ENCODE results near the gene HNRNPK.
A peak's percentile ranks its signal among the peaks of the same experiment; 100 is the strongest.

HNRNPK gene

GRCh38 chr9:83964973-83965349, 15.1 kb downstream of the HNRNPK start:
- TF ChIP-seq POLR2AphosphoS5 (IDR thresholded peaks at IDR 0.05; ENCODE audit: low read depth, low read length) (0 out of 2 replicates have a peak, but pooled peaks have one; percentile 6), FOXP2 (optimal IDR thresholded peaks at IDR 0.05; ENCODE audit: borderline replicate concordance, extremely low read depth, extremely low read length, insufficient read depth) (no peak)

GRCh38 chr9:83962165-83962564, 17.9 kb downstream of the HNRNPK start:
- TF ChIP-seq TAF1 (IDR thresholded peaks at IDR 0.05; ENCODE audit: borderline replicate concordance, insufficient read depth, low read length), result no peak
- TF ChIP-seq FOXP2 (optimal IDR thresholded peaks at IDR 0.05; ENCODE audit: borderline replicate concordance, extremely low read depth, extremely low read length, insufficient read depth), result no peak
- TF ChIP-seq REST (IDR thresholded peaks at IDR 0.05; ENCODE audit: insufficient read depth in 1 of 2, low read depth in 2 of 2, low read length in 2 of 2), result no peak
- TF ChIP-seq POLR2AphosphoS5 (IDR thresholded peaks at IDR 0.05; ENCODE audit: low read depth, low read length), result no peak
- no peak for TF ChIP-seq SIN3A (IDR thresholded peaks at IDR 0.05; ENCODE audit: borderline replicate concordance, insufficient read depth, low read length)

GRCh38 chr9:83960991-83961390, 19.0 kb downstream of the HNRNPK start:
- TF ChIP-seq REST (IDR thresholded peaks at IDR 0.05; ENCODE audit: insufficient read depth in 1 of 2, low read depth in 2 of 2, low read length in 2 of 2), result no peak
- no peak for TF ChIP-seq TAF1 (IDR thresholded peaks at IDR 0.05; ENCODE audit: borderline replicate concordance, insufficient read depth, low read length)
- TF ChIP-seq FOXP2 (optimal IDR thresholded peaks at IDR 0.05; ENCODE audit: borderline replicate concordance, extremely low read depth, extremely low read length, insufficient read depth), result no peak
- no peak for TF ChIP-seq SIN3A (IDR thresholded peaks at IDR 0.05; ENCODE audit: borderline replicate concordance, insufficient read depth, low read length)

- no peak for TF ChIP-seq TAF1 (IDR thresholded peaks at IDR 0.05; ENCODE audit: borderline replicate concordance, insufficient read depth, low read length)
- TF ChIP-seq POLR2AphosphoS5 (IDR thresholded peaks at IDR 0.05; ENCODE audit: low read depth, low read length), result no peak
- no peak for TF ChIP-seq REST (IDR thresholded peaks at IDR 0.05; ENCODE audit: insufficient read depth in 1 of 2, low read depth in 2 of 2, low read length in 2 of 2)
- TF ChIP-seq SIN3A (IDR thresholded peaks at IDR 0.05; ENCODE audit: borderline replicate concordance, insufficient read depth, low read length), result no peak
- TF ChIP-seq FOXP2 (optimal IDR thresholded peaks at IDR 0.05; ENCODE audit: borderline replicate concordance, extremely low read depth, extremely low read length, insufficient read depth), result no peak
These were observed 21.0 kb downstream of the HNRNPK start for GRCh38 chr9:83959061-83959460.

- TF ChIP-seq TAF1 (IDR thresholded peaks at IDR 0.05; ENCODE audit: borderline replicate concordance, insufficient read depth, low read length), result no peak
- no peak for TF ChIP-seq REST (IDR thresholded peaks at IDR 0.05; ENCODE audit: insufficient read depth in 1 of 2, low read depth in 2 of 2, low read length in 2 of 2)
- TF ChIP-seq FOXP2 (optimal IDR thresholded peaks at IDR 0.05; ENCODE audit: borderline replicate concordance, extremely low read depth, extremely low read length, insufficient read depth), result no peak
- no peak for TF ChIP-seq POLR2AphosphoS5 (IDR thresholded peaks at IDR 0.05; ENCODE audit: low read depth, low read length)
- no peak for TF ChIP-seq SIN3A (IDR thresholded peaks at IDR 0.05; ENCODE audit: borderline replicate concordance, insufficient read depth, low read length)
These were observed 22.8 kb downstream of the HNRNPK start for GRCh38 chr9:83957248-83957513.

All from PFSK-1 (cell line).